GM12864 (cell line): ENCODE results near the gene C11orf65.
"Not testable (repeated sequence)": the region's sequence is repeated elsewhere in the genome, so short reads cannot be mapped to it uniquely, and the experiment has no call there.

Source experiments
- DNase-seq: peaks from one replicate; pipeline ENCODE4 v3.0.0-alpha.2; 2011; ENCODE audit warnings: low read depth
- H3K4me3 ChIP-seq: 2 replicates; pipeline ENCODE4 v1.5.1; 2011; ENCODE audit warnings: mild to moderate bottlenecking, low read depth, low read length, control low read depth
- CTCF ChIP-seq: IDR thresholded peaks from 2 replicates; pipeline ENCODE4 v1.5.1; 2011; ENCODE audit warnings: low read depth, mild to moderate bottlenecking, moderate library complexity, low read length, control low read depth, inconsistent platforms; ENCODE audit errors: missing control alignments

Gene C11orf65

GRCh38 chr11:108472681-108473080 lies 5.4 kb upstream of the C11orf65 start:
- no peak overlapping the region for H3K4me3 ChIP-seq
- TF ChIP-seq CTCF = no peak
- DNase-seq = no peak

- no peak for TF ChIP-seq CTCF
- H3K4me3 ChIP-seq = no peak overlapping the region
- DNase-seq = no peak
Measured at GRCh38 chr11:108468478-108468864, 1.1 kb upstream of the C11orf65 start.

- no peak for DNase-seq
- TF ChIP-seq CTCF = no peak
Measured at GRCh38 chr11:108466405-108466804, 924 bp downstream of the C11orf65 start.

GRCh38 chr11:108453207-108453835 lies 14.0 kb downstream of the C11orf65 start:
- H3K4me3 ChIP-seq = no peak overlapping the region
- no peak for DNase-seq
- TF ChIP-seq CTCF = no peak

More at GRCh38 chr11:108466405-108466804, 924 bp downstream of the C11orf65 start:
- H3K4me3 ChIP-seq = peak overlapping the region; percentile 74

GRCh38 chr11:108441445-108441844 lies 25.9 kb downstream of the C11orf65 start:
- not testable (repeated sequence) for DNase-seq, H3K4me3 ChIP-seq

GRCh38 chr11:108436594-108436993 lies 30.7 kb downstream of the C11orf65 start:
- no peak overlapping the region for H3K4me3 ChIP-seq
- no peak for DNase-seq
- no peak for TF ChIP-seq CTCF

- no peak for DNase-seq
- TF ChIP-seq CTCF = no peak
- no peak overlapping the region for H3K4me3 ChIP-seq
Measured at GRCh38 chr11:108435066-108435465, 32.3 kb downstream of the C11orf65 start.
